SK-N-MC (cell line): ENCODE data around the gene CBL.

ENCODE experiments used
- EZH2 ChIP-seq: fragments of 200-600 bp; sonication (generic); IDR thresholded peaks from one replicate; pipeline ENCODE4 v1.6.1; 2017; ENCODE audit warnings: antibody characterized with exemption
- POLR2AphosphoS5 ChIP-seq: IDR thresholded peaks from 2 replicates; pipeline ENCODE4 v1.6.1; 2012; ENCODE audit warnings: mild to moderate bottlenecking, low read depth, low read length, borderline replicate concordance

- TF ChIP-seq POLR2AphosphoS5 (no peak), EZH2 (no peak)
Observed at GRCh38 chr11:119229288-119229672, 23.1 kb downstream of the CBL start.
